Colon (tissue), 2 donors: ENCODE results near the gene CNTF.

Experiments
- FAIRE-seq: peaks from 2 replicates; lab custom pipeline; 2012; peaks lifted over from hg19 to GRCh38; lab: Jason Lieb, UNC
- donor health status: control.
- donor health status: control.

The CNTF gene

DNA sequence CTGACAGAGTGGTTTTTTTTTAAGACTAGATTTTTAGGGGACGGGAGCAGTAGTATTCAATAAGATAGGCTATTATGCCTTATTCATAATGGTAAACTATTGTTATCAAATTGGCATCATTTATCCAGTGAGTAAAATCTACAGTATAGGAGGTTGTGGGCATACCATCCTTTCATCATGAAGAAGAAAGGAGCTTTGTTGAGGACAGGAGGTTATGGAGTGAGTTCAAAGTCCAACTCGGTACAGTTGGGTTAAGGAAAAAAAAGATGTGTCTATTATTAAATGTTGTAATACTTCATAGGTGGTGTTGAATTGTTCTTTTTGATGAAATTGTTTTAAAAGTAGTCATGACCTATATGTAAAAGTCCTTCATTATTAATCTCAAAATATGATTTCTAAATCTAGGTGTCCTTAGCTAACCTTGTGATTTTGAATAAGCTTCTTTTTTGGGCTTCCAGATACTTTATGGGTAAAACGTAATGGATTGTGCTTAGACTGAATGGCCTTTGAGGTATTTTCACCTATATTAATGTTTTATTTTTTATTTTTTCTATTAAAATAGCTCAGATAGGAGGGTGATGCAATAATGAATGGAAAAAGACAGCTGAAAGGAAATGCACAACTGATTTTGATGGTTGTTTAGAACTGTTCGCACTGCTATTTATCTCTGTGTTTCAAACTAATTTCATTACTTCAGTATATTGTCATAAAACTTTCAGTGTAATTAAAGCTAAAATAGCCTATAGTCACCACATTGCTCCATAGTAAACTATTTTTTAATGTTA lies 15.3 kb upstream of the CNTF start:
- FAIRE-seq, result no peak

DNA sequence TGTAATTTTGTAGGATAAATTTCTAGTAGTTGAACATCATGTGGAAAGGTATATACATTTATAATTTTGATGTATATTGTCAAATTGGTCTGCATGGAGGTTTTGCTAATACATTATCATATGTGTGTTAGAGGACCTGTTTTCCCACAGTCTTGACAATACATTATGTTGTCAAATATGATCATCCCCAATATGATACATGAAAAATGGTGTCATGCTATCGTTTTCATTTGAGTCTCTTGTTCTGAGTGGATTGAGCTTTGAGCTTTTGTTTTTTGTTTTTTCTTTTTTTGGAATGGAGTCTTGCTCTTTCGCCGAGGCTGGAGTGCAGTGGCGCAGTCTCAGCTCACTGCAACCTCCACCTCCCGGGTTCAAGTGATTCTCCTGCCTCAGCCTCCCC lies 14.1 kb upstream of the CNTF start:
- FAIRE-seq, result no peak

DNA sequence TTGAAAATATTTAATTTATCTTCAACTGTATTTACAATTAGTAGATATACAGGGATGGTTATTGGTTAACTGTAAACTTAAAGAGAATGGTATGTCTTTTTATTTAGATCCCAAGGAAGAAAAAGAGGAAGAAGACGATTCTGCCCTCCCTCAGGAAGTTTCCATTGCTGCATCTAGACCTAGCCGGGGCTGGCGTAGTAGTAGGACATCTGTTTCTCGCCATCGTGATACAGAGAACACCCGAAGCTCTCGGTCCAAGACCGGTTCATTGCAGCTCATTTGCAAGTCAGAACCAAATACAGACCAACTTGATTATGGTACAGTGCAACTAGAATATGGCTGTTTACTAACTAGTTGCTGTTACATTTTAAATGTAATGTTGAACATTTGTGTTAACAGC lies 12.7 kb upstream of the CNTF start:
- FAIRE-seq, result no peak

GRCh38 chr11:58613228-58613627 lies 9.2 kb upstream of the CNTF start:
- FAIRE-seq, result no peak

DNA sequence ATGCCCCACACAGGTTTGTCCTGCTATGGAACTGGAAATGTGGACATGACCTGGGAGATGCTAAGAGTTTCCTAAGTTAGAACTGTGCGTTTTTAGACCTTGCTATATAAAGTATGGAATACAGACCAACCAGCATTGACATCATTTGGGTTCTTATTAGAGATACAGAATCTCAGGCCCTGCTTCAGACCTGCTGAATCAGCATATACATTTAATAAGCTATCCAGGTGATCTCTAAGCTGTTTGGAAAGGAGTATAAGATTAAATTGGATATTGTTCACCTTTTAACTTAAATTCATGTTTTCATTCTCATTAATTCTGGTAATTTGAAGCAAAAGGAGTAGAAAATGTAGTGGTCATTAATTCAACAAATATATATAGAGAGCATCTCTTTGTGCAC lies 6.9 kb upstream of the CNTF start:
- no peak for FAIRE-seq

GRCh38 chr11:58616594-58616993 lies 5.9 kb upstream of the CNTF start:
- FAIRE-seq, result no peak

DNA sequence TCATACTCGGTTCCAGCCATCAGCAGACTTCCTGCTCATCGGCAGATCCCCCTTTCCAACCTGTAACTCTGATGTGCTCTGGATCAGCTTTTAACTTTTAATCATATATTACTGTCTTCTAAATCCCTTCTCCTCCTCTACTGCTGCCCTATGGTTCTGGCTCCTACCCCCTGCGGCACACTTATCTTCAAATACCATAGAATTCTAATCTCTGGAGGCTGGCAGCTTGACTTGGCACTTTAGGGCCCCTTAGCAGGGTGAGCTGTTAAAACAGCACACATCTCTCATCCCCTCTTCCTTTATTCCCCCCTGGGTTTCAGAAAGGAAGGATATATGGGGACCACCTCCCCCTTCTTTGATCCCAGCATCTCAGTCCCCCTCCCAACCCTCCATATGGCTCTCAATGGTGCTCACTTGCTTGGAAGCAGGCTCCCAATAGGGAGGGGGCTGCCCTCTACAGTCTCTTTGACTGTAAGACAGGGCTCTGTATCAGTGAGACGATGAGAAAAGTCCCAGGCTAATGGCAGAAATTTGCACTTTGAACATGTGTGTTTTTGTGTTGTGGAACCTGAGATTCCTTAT lies 4.4 kb upstream of the CNTF start:
- FAIRE-seq, result no peak

GRCh38 chr11:58621586-58622262 lies 741 bp upstream of the CNTF start:
- FAIRE-seq, result no peak

DNA sequence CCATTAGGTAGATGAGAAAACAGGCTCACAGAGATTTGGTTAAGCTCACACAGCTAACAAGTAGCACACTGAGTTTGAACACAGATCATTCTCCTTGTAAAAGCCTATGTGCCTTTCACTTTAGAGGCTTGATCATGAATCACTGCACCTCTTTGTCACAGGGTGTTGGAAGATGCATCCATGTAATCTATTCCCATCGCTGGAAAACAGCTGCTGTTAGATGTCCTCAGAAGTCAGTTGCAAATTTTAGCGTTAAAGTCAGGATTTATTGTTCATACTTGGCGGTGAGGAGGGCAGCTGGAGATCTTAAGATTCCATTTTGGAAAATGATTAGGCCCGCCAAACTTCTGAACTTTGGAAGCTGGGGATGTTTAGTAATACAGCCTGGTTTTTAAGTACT lies 2.6 kb downstream of the CNTF start:
- FAIRE-seq, result no peak

DNA sequence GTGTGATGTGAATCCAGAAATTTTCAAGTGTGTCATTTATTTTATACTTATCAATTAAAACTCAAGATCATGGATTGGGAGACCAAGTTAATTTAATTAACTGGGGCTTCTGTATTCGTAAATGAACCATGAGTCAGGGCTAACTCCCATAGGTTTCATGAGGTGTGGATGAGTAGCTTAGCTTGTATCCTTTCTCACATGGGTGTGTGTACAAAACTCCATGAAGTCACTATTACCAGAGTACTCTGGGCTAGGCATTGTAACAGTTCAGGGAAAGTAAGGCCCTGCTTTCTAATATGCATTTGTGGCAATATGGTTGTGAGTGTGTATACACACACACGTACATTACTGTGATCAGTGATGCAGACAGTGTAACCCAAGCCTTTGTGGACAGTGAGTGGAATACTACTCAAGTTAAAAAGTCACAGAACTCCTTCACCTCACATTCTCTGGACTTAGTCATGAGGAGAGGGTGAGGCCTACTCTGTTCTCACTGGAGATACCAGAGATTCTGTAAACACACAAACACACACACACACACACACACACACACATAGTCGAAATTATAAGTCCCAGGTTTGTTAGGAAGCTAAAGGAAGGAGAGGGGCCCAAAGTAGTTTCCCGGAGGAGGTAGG lies 3.5 kb downstream of the CNTF start:
- no peak for FAIRE-seq

DNA sequence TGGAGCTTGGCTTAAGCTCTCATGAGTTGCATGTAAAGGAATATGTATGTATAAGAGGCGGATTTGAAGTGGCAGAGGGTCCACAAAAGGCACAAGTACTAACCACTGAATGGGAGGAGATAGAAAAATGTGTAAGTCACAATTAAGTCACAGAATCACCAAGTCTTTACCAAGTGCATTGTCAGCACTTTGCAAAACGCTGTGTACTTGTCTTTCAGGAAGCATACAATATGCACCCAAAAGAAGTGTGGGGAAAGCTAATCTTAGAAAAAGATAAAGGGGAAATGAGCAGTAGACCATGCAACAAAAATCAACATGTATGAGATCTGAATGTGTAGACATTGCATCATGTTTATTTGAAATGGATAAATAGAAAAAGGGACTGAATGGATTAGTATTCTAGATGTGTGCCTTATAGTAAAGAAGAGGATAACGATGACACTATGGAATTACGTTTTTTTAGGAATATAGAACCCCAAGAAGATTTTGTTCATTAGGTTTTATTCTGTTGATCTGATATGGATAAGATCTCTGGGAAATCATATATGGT lies 4.5 kb downstream of the CNTF start:
- no peak for FAIRE-seq

GRCh38 chr11:58628446-58628845 lies 6.0 kb downstream of the CNTF start:
- no peak for FAIRE-seq

DNA sequence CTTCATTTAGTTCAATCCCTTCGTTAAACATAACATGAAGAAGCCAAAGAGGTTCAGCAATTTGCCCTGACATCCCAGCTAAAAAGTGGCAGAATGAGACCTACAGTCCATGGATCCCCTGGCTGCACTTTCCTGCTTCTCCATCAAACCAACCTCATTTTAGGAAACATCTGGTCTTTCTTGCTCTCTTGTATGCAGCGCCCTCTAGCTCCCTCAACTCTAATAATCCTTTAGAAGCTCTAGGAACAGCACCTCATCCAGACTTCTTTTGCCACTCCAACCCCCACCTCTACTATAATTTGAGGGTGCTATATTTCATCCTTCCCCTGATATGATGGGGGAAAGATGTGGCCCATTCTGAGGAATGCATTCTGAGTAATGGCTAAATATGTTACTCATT lies 7.4 kb downstream of the CNTF start:
- no peak for FAIRE-seq

- no peak for FAIRE-seq
Observed at GRCh38 chr11:58631378-58631777, 8.9 kb downstream of the CNTF start.

- FAIRE-seq, result no peak
Observed at GRCh38 chr11:58632510-58632909, 10.0 kb downstream of the CNTF start.

GRCh38 chr11:58636587-58636986 lies 14.1 kb downstream of the CNTF start:
- no peak for FAIRE-seq

DNA sequence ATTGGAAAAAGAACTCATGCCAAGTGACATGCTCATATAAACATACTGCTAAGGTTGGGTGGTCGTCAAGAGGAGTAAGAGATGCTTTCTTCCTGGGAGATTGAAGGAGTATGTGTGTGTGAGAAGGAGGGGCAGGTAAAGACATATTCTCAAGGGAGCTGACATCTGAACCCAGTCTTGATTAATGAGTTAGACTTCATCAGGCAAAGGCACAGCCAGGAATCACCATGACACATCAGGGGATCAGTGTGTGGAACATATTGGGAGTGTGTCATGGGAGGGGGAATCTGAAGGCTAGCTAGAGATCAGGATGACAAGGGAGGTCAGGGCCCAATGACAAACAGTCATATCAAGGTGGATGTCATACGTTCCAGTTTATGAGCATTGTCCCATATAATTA lies 14.9 kb downstream of the CNTF start:
- FAIRE-seq, result no peak

- no peak for FAIRE-seq
Observed at GRCh38 chr11:58639103-58639502, 16.6 kb downstream of the CNTF start.

DNA sequence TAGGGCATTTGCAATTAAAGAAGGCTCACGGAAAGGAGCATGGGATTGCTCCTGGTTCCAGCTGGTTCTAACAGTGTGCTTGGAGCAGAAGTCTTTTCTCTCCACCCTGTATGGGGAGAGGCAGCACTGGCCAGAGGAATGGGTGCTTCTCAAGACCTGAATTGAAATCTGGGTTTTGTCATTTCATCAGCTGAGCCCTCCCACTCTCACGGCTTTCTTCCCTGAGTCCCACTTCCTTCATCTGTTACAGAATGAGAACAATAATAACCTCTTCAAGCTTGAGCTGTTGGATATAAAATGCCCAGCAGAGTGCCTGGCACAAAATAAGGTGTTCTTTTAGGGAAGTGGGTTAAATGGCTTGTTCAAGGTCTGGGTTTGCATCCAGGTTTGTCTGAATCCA lies 17.2 kb downstream of the CNTF start:
- FAIRE-seq, result no peak

- FAIRE-seq, result no peak
Observed at GRCh38 chr11:58640386-58641023, 18.0 kb downstream of the CNTF start.

GRCh38 chr11:58641341-58641740 lies 18.9 kb downstream of the CNTF start:
- no peak for FAIRE-seq
